GM12878 (cell line): Measurements from ENCODE around the gene PTCD2. TPM values are rescaled to one million over a fixed set of nuclear protein-coding genes. Genes with fewer than 3 reads are reported as not detected.

ENCODE experiments used
- ATAC-seq: fragments of 200-7000 bp; cut with Tn5 transposase; 3 replicates; pipeline ENCODE4 v1.9.1; 2020; ENCODE audit warnings: mild to moderate bottlenecking, moderate library complexity
- BruUV-seq: library from RNA; stranded (reverse); fragments of 400-500 nt; replicated peaks from 2 replicates; lab custom pipeline; 2021; lab: Mats Ljungman, UMichigan
- CTCF ChIA-PET: fragments of 300-600 bp; sonication (Branson Sonifier 250); formaldehyde crosslinking; extraction: SDS; loops from one replicate; lab custom pipeline; 2021; ENCODE audit warnings: inconsistent platforms; lab: Yijun Ruan, JAX
- POLR2A ChIA-PET: fragments of 350-600 bp; formaldehyde crosslinking; extraction: SDS; loops from one replicate; lab custom pipeline; 2021; ENCODE audit warnings: inconsistent platforms; lab: Charles Lee
- RAD21 ChIA-PET: fragments of 300-600 bp; sonication (Branson Sonifier 250); formaldehyde crosslinking; loops from one replicate; lab custom pipeline; 2023; ENCODE audit warnings: antibody characterized with exemption; ENCODE audit not compliant: unreplicated experiment; lab: Charles Lee
- SMC1A ChIA-PET: fragments of 300-600 bp; sonication (Branson Sonifier 250); formaldehyde crosslinking; loops from one replicate; lab custom pipeline; 2023; ENCODE audit not compliant: unreplicated experiment, uncharacterized antibody; lab: Charles Lee
- DNase-seq: peaks from one replicate; pipeline ENCODE4 v3.0.0-alpha.2; 2011; ENCODE audit warnings: low read depth, low spot score
- FAIRE-seq: peaks from 3 replicates; lab custom pipeline; 2011; peaks lifted over from hg19 to GRCh38; lab: Jason Lieb, UNC
- H2AFZ ChIP-seq: 2 replicates; pipeline ENCODE4 v1.6.0; 2011; ENCODE audit warnings: low read depth, low read length, control low read depth; ENCODE audit not compliant: control insufficient read depth
- H3K27ac ChIP-seq: 2 replicates; pipeline ENCODE4 v1.5.1; 2011; ENCODE audit warnings: control low read depth; ENCODE audit not compliant: control insufficient read depth, insufficient read depth
- H3K27me3 ChIP-seq, 2 experiments: replicated peaks in 1 of 2; 2 replicates each; pipeline versions ENCODE4 v1.6.0 to v1.6.1; 2011; ENCODE audit warnings: low read length in 1 of 2; ENCODE audit not compliant: control insufficient read depth in 2 of 2, insufficient read depth in 2 of 2
- H3K36me3 ChIP-seq, 2 experiments: 2 replicates each; pipeline ENCODE4 v1.5.1; 2011; ENCODE audit warnings: low read length in 1 of 2; ENCODE audit not compliant: control insufficient read depth in 2 of 2, insufficient read depth in 2 of 2
- H3K4me1 ChIP-seq: 2 replicates; pipeline ENCODE4 v1.6.1; 2011; ENCODE audit warnings: mild to moderate bottlenecking, low read length, moderate library complexity, mixed read lengths; ENCODE audit not compliant: control insufficient read depth, insufficient read depth
- H3K4me2 ChIP-seq: 2 replicates; pipeline ENCODE4 v1.6.0; 2011; ENCODE audit warnings: control low read depth; ENCODE audit not compliant: control insufficient read depth, insufficient read depth
- H3K4me3 ChIP-seq: fragments of 200-600 bp; sonication (generic); 2 replicates; pipeline ENCODE4 v1.5.1; 2016
- H3K79me2 ChIP-seq: 2 replicates; pipeline ENCODE4 v1.6.0; 2011; ENCODE audit warnings: low read length; ENCODE audit not compliant: control insufficient read depth, insufficient read depth
- H3K9ac ChIP-seq: 2 replicates; pipeline ENCODE4 v1.8.0; 2011; ENCODE audit warnings: low read length, control low read depth, mixed read lengths; ENCODE audit not compliant: control insufficient read depth, insufficient read depth
- H3K9me3 ChIP-seq: replicated peaks from 3 replicates; pipeline ENCODE4 v1.5.1; 2011; ENCODE audit warnings: mild to moderate bottlenecking, low read length; ENCODE audit not compliant: control insufficient read depth, insufficient read depth
- H4K20me1 ChIP-seq: 2 replicates; pipeline ENCODE4 v1.6.0; 2011; ENCODE audit not compliant: control insufficient read depth, insufficient read depth
- BCL3 ChIP-seq: IDR thresholded peaks from 2 replicates; pipeline ENCODE4 v1.6.1; 2011; ENCODE audit warnings: borderline replicate concordance, low read depth, mild to moderate bottlenecking, moderate library complexity, low read length; ENCODE audit not compliant: insufficient read depth, poor library complexity, severe bottlenecking
- BCLAF1 ChIP-seq: fragments of 450-650 bp; IDR thresholded peaks from 2 replicates; pipeline ENCODE4 v1.6.1; 2017; ENCODE audit warnings: antibody characterized with exemption, mild to moderate bottlenecking, moderate library complexity
- BMI1 ChIP-seq: fragments of 450-650 bp; IDR thresholded peaks from 2 replicates; pipeline ENCODE4 v1.6.1; 2016; ENCODE audit warnings: mild to moderate bottlenecking, moderate library complexity, borderline replicate concordance
- CHD4 ChIP-seq: fragments of 200-600 bp; sonication (generic); IDR thresholded peaks from 2 replicates; pipeline ENCODE4 v1.6.1; 2016; ENCODE audit warnings: mild to moderate bottlenecking
- ETV6 ChIP-seq, 2 experiments: fragments of 450-650 bp in 1 of 2; IDR thresholded peaks in 1 of 2; conservative IDR thresholded peaks in 1 of 2; 2 replicates each; pipeline ENCODE4 v1.6.1; 2014; ENCODE audit warnings: antibody characterized with exemption in 1 of 2, borderline replicate concordance in 1 of 2, low read depth in 1 of 2, mild to moderate bottlenecking in 1 of 2, moderate library complexity in 1 of 2
- IRF4 ChIP-seq: IDR thresholded peaks from 2 replicates; pipeline ENCODE4 v1.6.1; 2011; ENCODE audit warnings: low read depth, low read length
- POU2F2 ChIP-seq: IDR thresholded peaks from 3 replicates; pipeline ENCODE4 v1.6.1; 2011; ENCODE audit warnings: low read depth, mild to moderate bottlenecking, low read length, borderline replicate concordance
- RBBP5 ChIP-seq: fragments of 200-600 bp; sonication (generic); conservative IDR thresholded peaks from 2 replicates; pipeline ENCODE4 v1.6.1; 2016
- SMAD5 ChIP-seq: IDR thresholded peaks from 2 replicates; pipeline ENCODE4 v1.6.1; 2016; ENCODE audit warnings: antibody characterized with exemption, low read depth
- WGBS: methylation state at CpG from one replicate; pipeline ENCODE4 v1.1.6; 2016; ENCODE audit warnings: low lambda C conversion rate; ENCODE audit not compliant: insufficient replicate concordance, insufficient coverage; ENCODE audit errors: missing lambda C conversion rate; 5-methylcytosine and 5-hydroxymethylcytosine counted together
- in situ Hi-C: fragments of 300-500 bp; cut with MboI; formaldehyde crosslinking; loops from 9 replicates; pipeline ENCODE4 v1.14.3; 2018; ENCODE audit warnings: mixed read lengths
- intact Hi-C: fragments of 100-400 bp; cut with micrococcal nuclease; formaldehyde crosslinking; loops from one replicate; pipeline ENCODE4 v1.14.2; 2022; ENCODE audit not compliant: unreplicated experiment
- polyA plus RNA-seq, 11 experiments: library from polyadenylated mRNA; depleted of rRNA in 4 of 11; unstranded in 6 of 11; stranded (reverse) in 5 of 11; fragments of >200 nt; fragmentation: Nextera tagmentation in 4 of 11; fragmentation: Illumina TruSeq in 1 of 11; extraction: Ambion mirVana in 4 of 11; extraction: Trizol in 1 of 11; gene quantifications; 1 replicate in 1 of 11; 2 replicates in 10 of 11; pipeline versions ENCODE4 v1.2.1 to v1.2.3, GENCODE V29; 2011 to 2016; ENCODE audit warnings: inconsistent platforms in 2 of 11, missing spikeins in 2 of 11, low read depth in 1 of 11
- total RNA-seq, 4 experiments: library from RNA; depleted of rRNA in 3 of 4; stranded (reverse); fragments of >200 nt in 3 of 4; fragmentation: Illumina TruSeq in 1 of 4; extraction: Trizol in 1 of 4; gene quantifications; 2 replicates each; pipeline versions ENCODE4 v1.2.1 to v1.2.3, GENCODE V29; 2013 to 2021
- TF ChIP-seq, protein P1 (sequence below): fragments of 450-650 bp; IDR thresholded peaks from 2 replicates; pipeline ENCODE4 v1.6.1; 2017; ENCODE audit warnings: mild to moderate bottlenecking, moderate library complexity
- TF ChIP-seq, protein P2 (sequence below): IDR thresholded peaks from 2 replicates; pipeline ENCODE4 v1.6.1; 2012; ENCODE audit warnings: mild to moderate bottlenecking, low read depth, low read length

Gene PTCD2
- total and polyA plus RNA-seq, 10 of the 15 experiments (the other 5 are each of a cell fraction or from before 2014, with no cell fraction given): 8.7 to 15.0 (median 11.9) TPM

- CTCF ChIA-PET: no interaction called here
- FAIRE-seq (no peak), ATAC-seq (no peak), DNase-seq (no peak)
- in situ Hi-C loops: no loop called here
- Histone ChIP-seq H3K27ac (no peak overlapping the region), H4K20me1 (no peaks in the 10 kb centered on the region), H3K4me2 (no peak overlapping the region), H3K9ac (no peak overlapping the region), H3K27me3 (no peaks in the 10 kb centered on the region), H3K4me3 (no peak overlapping the region), H3K79me2 (no peaks in the 10 kb centered on the region), H3K4me1 (no peaks in the 10 kb centered on the region), H3K36me3 (no peaks in the 10 kb centered on the region), H3K9me3 (no peaks in the 10 kb centered on the region), H2AFZ (no peak overlapping the region)
- 92% methylated on average over 48 of the region's 48 CpGs for WGBS
- SMC1A ChIA-PET: interaction anchor here (2.1 to 3.0 kb wide), 2 partner anchors 9 to 12 kb away, joined by 7 to 12 read pairs; no protein-coding TSS in a partner anchor
- no TSS peak for BruUV-seq
- RAD21 ChIA-PET: no interaction called here
- intact Hi-C loops: no loop called here
- POLR2A ChIA-PET: no interaction called here
- TF ChIP-seq, protein P1, sequence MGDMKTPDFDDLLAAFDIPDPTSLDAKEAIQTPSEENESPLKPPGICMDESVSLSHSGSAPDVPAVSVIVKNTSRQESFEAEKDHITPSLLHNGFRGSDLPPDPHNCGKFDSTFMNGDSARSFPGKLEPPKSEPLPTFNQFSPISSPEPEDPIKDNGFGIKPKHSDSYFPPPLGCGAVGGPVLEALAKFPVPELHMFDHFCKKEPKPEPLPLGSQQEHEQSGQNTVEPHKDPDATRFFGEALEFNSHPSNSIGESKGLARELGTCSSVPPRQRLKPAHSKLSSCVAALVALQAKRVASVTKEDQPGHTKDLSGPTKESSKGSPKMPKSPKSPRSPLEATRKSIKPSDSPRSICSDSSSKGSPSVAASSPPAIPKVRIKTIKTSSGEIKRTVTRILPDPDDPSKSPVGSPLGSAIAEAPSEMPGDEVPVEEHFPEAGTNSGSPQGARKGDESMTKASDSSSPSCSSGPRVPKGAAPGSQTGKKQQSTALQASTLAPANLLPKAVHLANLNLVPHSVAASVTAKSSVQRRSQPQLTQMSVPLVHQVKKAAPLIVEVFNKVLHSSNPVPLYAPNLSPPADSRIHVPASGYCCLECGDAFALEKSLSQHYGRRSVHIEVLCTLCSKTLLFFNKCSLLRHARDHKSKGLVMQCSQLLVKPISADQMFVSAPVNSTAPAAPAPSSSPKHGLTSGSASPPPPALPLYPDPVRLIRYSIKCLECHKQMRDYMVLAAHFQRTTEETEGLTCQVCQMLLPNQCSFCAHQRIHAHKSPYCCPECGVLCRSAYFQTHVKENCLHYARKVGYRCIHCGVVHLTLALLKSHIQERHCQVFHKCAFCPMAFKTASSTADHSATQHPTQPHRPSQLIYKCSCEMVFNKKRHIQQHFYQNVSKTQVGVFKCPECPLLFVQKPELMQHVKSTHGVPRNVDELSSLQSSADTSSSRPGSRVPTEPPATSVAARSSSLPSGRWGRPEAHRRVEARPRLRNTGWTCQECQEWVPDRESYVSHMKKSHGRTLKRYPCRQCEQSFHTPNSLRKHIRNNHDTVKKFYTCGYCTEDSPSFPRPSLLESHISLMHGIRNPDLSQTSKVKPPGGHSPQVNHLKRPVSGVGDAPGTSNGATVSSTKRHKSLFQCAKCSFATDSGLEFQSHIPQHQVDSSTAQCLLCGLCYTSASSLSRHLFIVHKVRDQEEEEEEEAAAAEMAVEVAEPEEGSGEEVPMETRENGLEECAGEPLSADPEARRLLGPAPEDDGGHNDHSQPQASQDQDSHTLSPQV: no peak
- no peak for TF ChIP-seq IRF4
- TF ChIP-seq BCLAF1: no peak
- TF ChIP-seq BCL3: no peak
- TF ChIP-seq BMI1: no peak
- TF ChIP-seq SMAD5: no peak
- TF ChIP-seq RBBP5: no peak
- no peak for TF ChIP-seq CHD4
- TF ChIP-seq, protein P2, sequence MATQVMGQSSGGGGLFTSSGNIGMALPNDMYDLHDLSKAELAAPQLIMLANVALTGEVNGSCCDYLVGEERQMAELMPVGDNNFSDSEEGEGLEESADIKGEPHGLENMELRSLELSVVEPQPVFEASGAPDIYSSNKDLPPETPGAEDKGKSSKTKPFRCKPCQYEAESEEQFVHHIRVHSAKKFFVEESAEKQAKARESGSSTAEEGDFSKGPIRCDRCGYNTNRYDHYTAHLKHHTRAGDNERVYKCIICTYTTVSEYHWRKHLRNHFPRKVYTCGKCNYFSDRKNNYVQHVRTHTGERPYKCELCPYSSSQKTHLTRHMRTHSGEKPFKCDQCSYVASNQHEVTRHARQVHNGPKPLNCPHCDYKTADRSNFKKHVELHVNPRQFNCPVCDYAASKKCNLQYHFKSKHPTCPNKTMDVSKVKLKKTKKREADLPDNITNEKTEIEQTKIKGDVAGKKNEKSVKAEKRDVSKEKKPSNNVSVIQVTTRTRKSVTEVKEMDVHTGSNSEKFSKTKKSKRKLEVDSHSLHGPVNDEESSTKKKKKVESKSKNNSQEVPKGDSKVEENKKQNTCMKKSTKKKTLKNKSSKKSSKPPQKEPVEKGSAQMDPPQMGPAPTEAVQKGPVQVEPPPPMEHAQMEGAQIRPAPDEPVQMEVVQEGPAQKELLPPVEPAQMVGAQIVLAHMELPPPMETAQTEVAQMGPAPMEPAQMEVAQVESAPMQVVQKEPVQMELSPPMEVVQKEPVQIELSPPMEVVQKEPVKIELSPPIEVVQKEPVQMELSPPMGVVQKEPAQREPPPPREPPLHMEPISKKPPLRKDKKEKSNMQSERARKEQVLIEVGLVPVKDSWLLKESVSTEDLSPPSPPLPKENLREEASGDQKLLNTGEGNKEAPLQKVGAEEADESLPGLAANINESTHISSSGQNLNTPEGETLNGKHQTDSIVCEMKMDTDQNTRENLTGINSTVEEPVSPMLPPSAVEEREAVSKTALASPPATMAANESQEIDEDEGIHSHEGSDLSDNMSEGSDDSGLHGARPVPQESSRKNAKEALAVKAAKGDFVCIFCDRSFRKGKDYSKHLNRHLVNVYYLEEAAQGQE: no peak
- TF ChIP-seq POU2F2: no peak
- no peak for TF ChIP-seq ETV6 (conservative IDR thresholded peaks at IDR 0.05 in 1 of 2, IDR thresholded peaks at IDR 0.05 in 1 of 2; ENCODE audit: borderline replicate concordance in 1 of 2, low read depth in 1 of 2)
Observed at GRCh38 chr5:72417333-72418062, 97.3 kb downstream of the PTCD2 start.
